ENCODE results near the gene RDH13.
A peak's percentile ranks its signal among the peaks of the same experiment; 100 is the strongest.

The RDH13 gene

DNA sequence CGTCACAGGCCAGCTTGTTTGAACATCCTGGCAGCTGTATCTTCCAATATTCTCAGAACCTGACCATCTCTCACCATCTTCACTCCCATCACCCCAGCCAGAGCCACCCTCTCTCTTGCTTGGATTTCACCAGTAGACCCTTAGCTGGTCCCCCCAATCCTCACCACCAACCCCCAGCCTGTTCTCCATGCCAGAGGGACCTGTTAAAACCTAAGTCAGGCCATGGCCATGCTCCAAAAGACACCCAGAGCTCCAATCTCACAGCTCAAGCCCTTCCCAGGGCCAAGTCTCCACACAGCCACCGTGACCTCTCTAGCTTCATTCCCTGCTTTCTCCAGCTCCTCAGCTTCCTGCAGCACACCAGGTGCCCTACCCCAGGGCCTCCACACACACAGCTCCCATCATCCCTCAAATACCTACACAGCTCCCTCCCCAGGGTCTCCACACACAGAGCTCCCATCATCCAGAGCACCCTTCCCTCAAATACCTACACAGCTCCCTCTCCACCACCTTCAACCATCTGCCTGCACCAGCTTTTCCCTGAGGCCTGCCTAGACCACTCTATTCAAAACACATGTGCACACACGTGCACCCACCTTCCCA, 26.5 kb upstream of the RDH13 start:
- TF ChIP-seq, protein P1, sequence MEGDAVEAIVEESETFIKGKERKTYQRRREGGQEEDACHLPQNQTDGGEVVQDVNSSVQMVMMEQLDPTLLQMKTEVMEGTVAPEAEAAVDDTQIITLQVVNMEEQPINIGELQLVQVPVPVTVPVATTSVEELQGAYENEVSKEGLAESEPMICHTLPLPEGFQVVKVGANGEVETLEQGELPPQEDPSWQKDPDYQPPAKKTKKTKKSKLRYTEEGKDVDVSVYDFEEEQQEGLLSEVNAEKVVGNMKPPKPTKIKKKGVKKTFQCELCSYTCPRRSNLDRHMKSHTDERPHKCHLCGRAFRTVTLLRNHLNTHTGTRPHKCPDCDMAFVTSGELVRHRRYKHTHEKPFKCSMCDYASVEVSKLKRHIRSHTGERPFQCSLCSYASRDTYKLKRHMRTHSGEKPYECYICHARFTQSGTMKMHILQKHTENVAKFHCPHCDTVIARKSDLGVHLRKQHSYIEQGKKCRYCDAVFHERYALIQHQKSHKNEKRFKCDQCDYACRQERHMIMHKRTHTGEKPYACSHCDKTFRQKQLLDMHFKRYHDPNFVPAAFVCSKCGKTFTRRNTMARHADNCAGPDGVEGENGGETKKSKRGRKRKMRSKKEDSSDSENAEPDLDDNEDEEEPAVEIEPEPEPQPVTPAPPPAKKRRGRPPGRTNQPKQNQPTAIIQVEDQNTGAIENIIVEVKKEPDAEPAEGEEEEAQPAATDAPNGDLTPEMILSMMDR (IDR thresholded peaks at IDR 0.05; ENCODE audit: low read depth, low read length, missing control alignments), result no peak
- no peak overlapping the region for H3K4me3 ChIP-seq (replicated peaks; ENCODE audit: low read depth, low read length)
- no peak for DNase-seq (ENCODE audit: extremely low read depth, low read depth)

DNA sequence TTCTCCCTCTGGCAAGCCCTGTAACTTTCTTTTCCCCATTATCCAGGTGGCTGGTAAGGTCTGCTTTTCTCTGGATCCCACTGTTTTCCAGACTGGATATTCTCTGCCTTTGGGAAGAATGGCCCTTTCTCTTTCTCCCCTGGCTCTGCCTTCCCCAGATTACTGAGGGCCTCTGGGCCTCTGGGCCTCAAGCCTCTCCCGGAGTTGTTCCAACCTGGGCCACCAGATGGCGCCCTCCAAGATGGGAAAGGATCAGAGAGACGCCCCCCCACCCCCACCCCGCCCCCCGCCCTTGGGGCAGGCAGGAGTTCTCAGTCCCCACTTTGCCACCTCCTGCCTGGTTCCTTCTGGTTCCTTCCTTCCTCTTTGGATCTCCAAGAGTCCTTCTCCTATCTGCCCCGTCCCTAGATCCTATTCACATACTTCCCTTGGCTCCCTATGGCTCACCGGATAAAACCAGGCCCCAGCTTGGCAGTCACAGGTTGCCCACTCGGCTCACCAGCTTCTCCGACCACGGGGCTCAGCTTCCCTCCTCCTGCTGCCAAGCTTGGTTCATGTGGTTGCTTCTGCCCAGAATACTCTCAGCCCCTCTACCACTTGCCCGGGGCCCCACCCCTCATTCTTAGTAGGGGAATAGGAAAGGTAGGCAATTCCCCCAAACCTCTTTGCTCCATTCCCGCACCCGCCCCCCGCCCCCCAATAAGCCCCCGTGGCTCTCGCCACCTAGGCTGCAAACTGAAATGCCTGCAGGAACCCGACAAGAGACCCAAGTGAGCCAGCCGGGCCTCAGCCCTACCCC, 25.8 kb upstream of the RDH13 start:
- TF ChIP-seq, protein P1 (IDR thresholded peaks at IDR 0.05; ENCODE audit: low read depth, low read length, missing control alignments), result peak; percentile 61
- no peak overlapping the region for H3K4me3 ChIP-seq (replicated peaks; ENCODE audit: low read depth, low read length)
- no peak for DNase-seq (ENCODE audit: extremely low read depth, low read depth)

DNA sequence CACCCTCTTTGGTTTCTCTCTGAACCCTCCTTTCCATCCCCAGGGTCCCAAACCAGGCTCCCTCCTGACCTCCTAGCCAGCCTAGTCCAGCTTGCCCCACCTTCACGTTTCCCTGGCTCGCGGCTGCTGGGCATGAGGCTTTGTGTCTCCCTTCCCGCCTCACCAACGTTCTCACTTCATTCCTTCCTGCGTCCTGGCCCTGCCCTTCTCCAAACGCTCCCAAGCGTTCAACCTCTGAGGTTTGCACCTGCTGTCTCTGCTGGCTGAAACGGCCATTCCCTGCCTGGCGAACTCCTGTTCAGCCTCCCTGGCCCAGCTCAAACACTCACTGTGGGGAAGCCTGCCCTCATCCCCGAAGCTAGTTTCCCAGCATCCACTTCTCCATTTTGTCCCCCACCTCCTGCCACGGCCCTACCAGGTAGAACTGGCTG, 25.1 kb upstream of the RDH13 start:
- TF ChIP-seq, protein P1 (IDR thresholded peaks at IDR 0.05; ENCODE audit: low read depth, low read length, missing control alignments), result no peak
- no peak for DNase-seq (ENCODE audit: extremely low read depth, low read depth)
- no peak overlapping the region for H3K4me3 ChIP-seq (replicated peaks; ENCODE audit: low read depth, low read length)

DNA sequence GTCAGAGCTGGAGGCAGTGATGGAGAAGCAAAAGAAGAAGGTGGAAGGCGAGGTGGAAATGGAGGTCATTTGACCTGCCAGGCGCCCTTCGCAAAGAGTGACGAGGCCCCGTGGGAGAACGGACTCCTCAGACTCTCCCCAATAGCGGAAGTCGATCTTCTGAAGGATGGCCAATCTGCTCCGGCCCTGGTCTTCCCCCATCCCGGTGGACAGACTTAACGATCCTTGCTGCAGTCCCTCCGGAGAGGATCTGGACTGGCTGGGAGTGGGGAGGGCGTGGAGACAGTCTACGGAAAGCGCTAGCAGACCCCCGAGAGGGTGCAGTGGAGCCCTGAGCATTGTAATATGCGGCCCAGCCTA, 24.6 kb upstream of the RDH13 start:
- TF ChIP-seq, protein P1 (IDR thresholded peaks at IDR 0.05; ENCODE audit: low read depth, low read length, missing control alignments), result no peak
- peak overlapping the region; percentile 36 for H3K4me3 ChIP-seq (replicated peaks; ENCODE audit: low read depth, low read length)
- DNase-seq (ENCODE audit: extremely low read depth, low read depth), result no peak

DNA sequence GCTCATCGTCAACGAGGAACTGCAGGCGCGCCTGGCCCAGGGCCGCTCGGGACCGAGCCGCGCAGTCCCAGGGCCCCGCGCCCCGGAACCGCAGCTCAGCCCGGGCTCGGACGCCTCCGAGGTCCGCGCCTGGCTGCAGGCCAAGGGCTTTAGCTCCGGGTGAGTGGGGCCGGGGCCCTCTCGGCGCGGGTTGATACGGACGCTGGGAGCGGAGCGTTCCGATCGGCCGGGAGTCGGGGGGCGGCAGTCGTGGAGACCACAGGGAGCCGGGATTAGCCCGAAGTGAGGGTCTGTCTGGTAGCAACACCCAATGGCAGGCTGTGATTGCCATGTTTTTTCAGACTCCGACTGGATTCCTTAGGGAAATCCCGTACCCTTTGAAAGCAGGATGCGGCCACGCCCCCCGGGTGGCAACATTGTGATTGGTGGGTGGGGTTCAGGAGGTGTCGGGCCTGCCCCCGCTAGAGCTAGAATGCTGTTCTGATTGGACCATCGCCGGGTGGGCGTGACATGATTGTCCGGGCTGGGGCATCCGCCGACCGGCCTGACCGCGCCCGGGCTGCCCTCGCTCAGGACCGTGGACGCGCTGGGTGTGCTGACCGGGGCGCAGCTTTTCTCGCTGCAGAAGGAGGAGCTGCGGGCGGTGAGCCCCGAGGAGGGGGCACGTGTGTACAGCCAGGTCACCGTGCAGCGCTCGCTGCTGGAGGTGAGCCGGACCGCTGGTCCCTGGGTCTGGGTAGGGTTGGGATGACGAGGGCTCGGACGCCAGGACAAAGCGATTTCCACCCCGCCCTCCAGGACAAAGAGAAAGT, 24.0 kb upstream of the RDH13 start:
- TF ChIP-seq, protein P1 (IDR thresholded peaks at IDR 0.05; ENCODE audit: low read depth, low read length, missing control alignments), result no peak
- peak overlapping the region; percentile 36 for H3K4me3 ChIP-seq (replicated peaks; ENCODE audit: low read depth, low read length)
- peak; percentile 70 for DNase-seq (ENCODE audit: extremely low read depth, low read depth)

DNA sequence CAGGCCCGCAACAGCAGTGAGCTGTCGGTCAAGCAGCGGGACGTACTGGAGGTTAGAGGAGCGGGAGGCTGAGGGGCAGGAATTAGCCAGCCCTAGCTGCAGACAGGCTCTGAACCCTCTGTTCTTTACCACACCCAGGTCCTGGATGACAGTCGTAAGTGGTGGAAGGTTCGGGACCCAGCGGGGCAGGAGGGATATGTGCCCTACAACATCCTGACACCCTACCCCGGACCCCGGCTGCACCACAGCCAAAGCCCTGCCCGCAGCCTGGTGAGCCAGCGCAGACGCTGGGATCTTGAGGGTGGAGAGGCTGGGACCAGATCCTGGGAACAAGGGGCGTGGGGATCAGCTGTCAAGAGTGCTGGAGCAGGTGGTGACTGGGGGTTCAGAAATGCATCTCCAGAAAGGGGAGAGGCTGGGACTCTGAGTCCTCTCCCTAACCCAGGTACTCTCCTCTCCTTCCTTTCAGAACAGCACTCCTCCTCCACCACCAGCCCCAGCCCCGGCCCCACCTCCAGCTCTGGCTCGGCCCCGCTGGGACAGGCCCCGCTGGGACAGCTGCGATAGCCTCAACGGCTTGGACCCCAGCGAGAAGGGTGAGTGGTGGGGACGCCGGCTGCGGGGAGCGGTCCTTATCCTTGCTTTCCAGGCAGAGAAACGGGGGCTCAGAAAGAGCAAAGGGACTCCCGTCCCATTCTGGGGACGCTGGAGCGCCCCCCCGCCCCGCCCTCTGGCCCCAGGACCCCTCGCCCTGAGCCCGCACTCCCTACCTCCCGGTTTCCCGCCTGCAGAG, 23.2 kb upstream of the RDH13 start:
- H3K4me3 ChIP-seq (replicated peaks; ENCODE audit: low read depth, low read length), result peak overlapping the region; percentile 36
- DNase-seq (ENCODE audit: extremely low read depth, low read depth), result no peak
- TF ChIP-seq, protein P1 (IDR thresholded peaks at IDR 0.05; ENCODE audit: low read depth, low read length, missing control alignments), result no peak
